Activated CD4-positive, alpha-beta memory T cell treated with anti-CD3 and anti-CD28 coated beads for 36 hours (primary cell): Measurements from ENCODE around the gene PPFIA2. TPM values are rescaled to one million over a fixed set of nuclear protein-coding genes. Genes with fewer than 3 reads are reported as not detected.

ENCODE experiments used
- CTCF ChIA-PET: fragments of 350-600 bp; sonication (Branson Sonifier 250); formaldehyde crosslinking; loops from one replicate; lab custom pipeline; 2021; ENCODE audit warnings: antibody characterized with exemption, inconsistent platforms; lab: Charles Lee
- POLR2A ChIA-PET: fragments of 350-600 bp; sonication (Branson Sonifier 250); formaldehyde crosslinking; loops from one replicate; lab custom pipeline; 2021; ENCODE audit warnings: antibody characterized with exemption; lab: Charles Lee
- DNase-seq: peaks from one replicate; pipeline ENCODE4 v3.0.0-alpha.2; 2020
- H3K27ac Mint-ChIP-seq: one replicate; pipeline ENCODE4 v1.8.0; 2021; ENCODE audit warnings: mixed read lengths
- H3K27me3 Mint-ChIP-seq: one replicate; pipeline ENCODE4 v1.8.0; 2021; ENCODE audit warnings: mixed read lengths
- H3K36me3 Mint-ChIP-seq: one replicate; pipeline ENCODE4 v1.8.0; 2021; ENCODE audit warnings: mixed read lengths
- H3K4me1 Mint-ChIP-seq: one replicate; pipeline ENCODE4 v1.8.0; 2021; ENCODE audit warnings: low read depth, mixed read lengths
- H3K4me3 Mint-ChIP-seq: one replicate; pipeline ENCODE4 v1.8.0; 2021; ENCODE audit warnings: mild to moderate bottlenecking, mixed read lengths
- H3K9me3 Mint-ChIP-seq: one replicate; pipeline ENCODE4 v1.8.0; 2021; ENCODE audit warnings: mixed read lengths
- intact Hi-C: fragments of 100-400 bp; cut with micrococcal nuclease; formaldehyde crosslinking; loops from one replicate; pipeline ENCODE4 v1.15.1; 2023
- total RNA-seq, 2 experiments: library from RNA; stranded (reverse); gene quantifications; one replicate each; pipeline ENCODE4 v1.2.3, GENCODE V29; 2021

The PPFIA2 gene
- total RNA-seq, 2 experiments from 2014 or later: not detected

- H3K9me3 Mint-ChIP-seq: no peaks in the 10 kb centered on the region
- ChIA-PET CTCF (no interaction called here), POLR2A (no interaction called here)
- intact Hi-C loops: no loop called here
- no peak overlapping the region for H3K4me3 Mint-ChIP-seq
- H3K4me1 Mint-ChIP-seq: no peaks in the 10 kb centered on the region
- no peaks in the 10 kb centered on the region for H3K36me3 Mint-ChIP-seq
- no peaks in the 10 kb centered on the region for H3K27me3 Mint-ChIP-seq
- no peak for DNase-seq
- no peak overlapping the region for H3K27ac Mint-ChIP-seq
These were observed 399.4 kb downstream of the PPFIA2 start for GRCh38 chr12:81359736-81360135.

- Mint-ChIP-seq H3K4me3 (no peak overlapping the region), H3K27me3 (no peaks in the 10 kb centered on the region), H3K4me1 (no peaks in the 10 kb centered on the region), H3K27ac (no peak overlapping the region), H3K9me3 (peaks cover 2% of the 10 kb centered on the region), H3K36me3 (no peaks in the 10 kb centered on the region)
- DNase-seq: no peak
- ChIA-PET CTCF (no interaction called here), POLR2A (no interaction called here)
- intact Hi-C loops: no loop called here
These were observed 404.7 kb downstream of the PPFIA2 start for GRCh38 chr12:81354327-81354932.

GRCh38 chr12:81350309-81350708 is 408.8 kb downstream of the PPFIA2 start:
- H3K36me3 Mint-ChIP-seq: no peaks in the 10 kb centered on the region
- ChIA-PET POLR2A (no interaction called here), CTCF (no interaction called here)
- H3K9me3 Mint-ChIP-seq: peaks cover 2% of the 10 kb centered on the region
- no peak overlapping the region for H3K27ac Mint-ChIP-seq
- no peaks in the 10 kb centered on the region for H3K4me1 Mint-ChIP-seq
- DNase-seq: no peak
- H3K4me3 Mint-ChIP-seq: no peak overlapping the region
- intact Hi-C loops: no loop called here
- no peaks in the 10 kb centered on the region for H3K27me3 Mint-ChIP-seq

- POLR2A ChIA-PET: no interaction called here
- H3K9me3 Mint-ChIP-seq: no peaks in the 10 kb centered on the region
- DNase-seq: no peak
- intact Hi-C loops: no loop called here
- H3K27ac Mint-ChIP-seq: no peak overlapping the region
- CTCF ChIA-PET: no interaction called here
- no peak overlapping the region for H3K4me3 Mint-ChIP-seq
- H3K36me3 Mint-ChIP-seq: no peaks in the 10 kb centered on the region
- H3K27me3 Mint-ChIP-seq: no peaks in the 10 kb centered on the region
- no peaks in the 10 kb centered on the region for H3K4me1 Mint-ChIP-seq
These were observed 411.7 kb downstream of the PPFIA2 start for GRCh38 chr12:81347404-81347803.

- ChIA-PET CTCF (no interaction called here), POLR2A (no interaction called here)
- no peak for DNase-seq
- no peak overlapping the region for H3K27ac Mint-ChIP-seq
- no peaks in the 10 kb centered on the region for H3K9me3 Mint-ChIP-seq
- no peaks in the 10 kb centered on the region for H3K4me1 Mint-ChIP-seq
- intact Hi-C loops: no loop called here
- H3K36me3 Mint-ChIP-seq: no peaks in the 10 kb centered on the region
- no peak overlapping the region for H3K4me3 Mint-ChIP-seq
- H3K27me3 Mint-ChIP-seq: no peaks in the 10 kb centered on the region
These were observed 418.2 kb downstream of the PPFIA2 start for GRCh38 chr12:81340910-81341309.

GRCh38 chr12:81339071-81339470 is 420.1 kb downstream of the PPFIA2 start:
- no peaks in the 10 kb centered on the region for H3K9me3 Mint-ChIP-seq
- no peaks in the 10 kb centered on the region for H3K4me1 Mint-ChIP-seq
- ChIA-PET CTCF (no interaction called here), POLR2A (no interaction called here)
- no peak for DNase-seq
- H3K27me3 Mint-ChIP-seq: no peaks in the 10 kb centered on the region
- H3K36me3 Mint-ChIP-seq: no peaks in the 10 kb centered on the region
- H3K4me3 Mint-ChIP-seq: no peak overlapping the region
- H3K27ac Mint-ChIP-seq: no peak overlapping the region
- intact Hi-C loops: no loop called here

GRCh38 chr12:81337886-81338285 is 421.3 kb downstream of the PPFIA2 start:
- no peak overlapping the region for H3K4me3 Mint-ChIP-seq
- H3K27me3 Mint-ChIP-seq: no peaks in the 10 kb centered on the region
- no peaks in the 10 kb centered on the region for H3K4me1 Mint-ChIP-seq
- intact Hi-C loops: no loop called here
- H3K36me3 Mint-ChIP-seq: no peaks in the 10 kb centered on the region
- ChIA-PET POLR2A (no interaction called here), CTCF (no interaction called here)
- DNase-seq: no peak
- H3K9me3 Mint-ChIP-seq: no peaks in the 10 kb centered on the region
- H3K27ac Mint-ChIP-seq: no peak overlapping the region

- H3K9me3 Mint-ChIP-seq: peaks cover 2% of the 10 kb centered on the region
- no peaks in the 10 kb centered on the region for H3K27me3 Mint-ChIP-seq
- ChIA-PET CTCF (no interaction called here), POLR2A (no interaction called here)
- no peak for DNase-seq
- no peaks in the 10 kb centered on the region for H3K36me3 Mint-ChIP-seq
- H3K4me1 Mint-ChIP-seq: no peaks in the 10 kb centered on the region
- no peak overlapping the region for H3K4me3 Mint-ChIP-seq
- intact Hi-C loops: no loop called here
- no peak overlapping the region for H3K27ac Mint-ChIP-seq
These were observed 425.3 kb downstream of the PPFIA2 start for GRCh38 chr12:81333812-81334211.

GRCh38 chr12:81332054-81332453 is 427.1 kb downstream of the PPFIA2 start:
- Mint-ChIP-seq H3K9me3 (peaks cover 2% of the 10 kb centered on the region), H3K27ac (no peak overlapping the region), H3K4me1 (no peaks in the 10 kb centered on the region), H3K4me3 (no peak overlapping the region), H3K27me3 (no peaks in the 10 kb centered on the region), H3K36me3 (no peaks in the 10 kb centered on the region)
- POLR2A ChIA-PET: no interaction called here
- DNase-seq: no peak
- CTCF ChIA-PET: no interaction called here
- intact Hi-C loops: no loop called here

GRCh38 chr12:81330480-81330879 is 428.7 kb downstream of the PPFIA2 start:
- Mint-ChIP-seq H3K36me3 (no peaks in the 10 kb centered on the region), H3K27ac (no peak overlapping the region), H3K27me3 (no peaks in the 10 kb centered on the region)

GRCh38 chr12:81329085-81329484 is 430.1 kb downstream of the PPFIA2 start:
- H3K4me3 Mint-ChIP-seq: no peak overlapping the region
- no peaks in the 10 kb centered on the region for H3K27me3 Mint-ChIP-seq
- no peak overlapping the region for H3K27ac Mint-ChIP-seq
- intact Hi-C loops: no loop called here
- ChIA-PET POLR2A (no interaction called here), CTCF (no interaction called here)
- peaks cover 2% of the 10 kb centered on the region for H3K9me3 Mint-ChIP-seq
- DNase-seq: no peak
- no peaks in the 10 kb centered on the region for H3K4me1 Mint-ChIP-seq
- no peaks in the 10 kb centered on the region for H3K36me3 Mint-ChIP-seq

More at GRCh38 chr12:81330480-81330879, 428.7 kb downstream of the PPFIA2 start:
- POLR2A ChIA-PET: no interaction called here
- no peak for DNase-seq
- intact Hi-C loops: no loop called here
- H3K4me1 Mint-ChIP-seq: no peaks in the 10 kb centered on the region
- peaks cover 2% of the 10 kb centered on the region for H3K9me3 Mint-ChIP-seq
- CTCF ChIA-PET: no interaction called here
- H3K4me3 Mint-ChIP-seq: no peak overlapping the region

- Mint-ChIP-seq H3K4me1 (no peaks in the 10 kb centered on the region), H3K36me3 (no peaks in the 10 kb centered on the region), H3K27me3 (no peaks in the 10 kb centered on the region), H3K4me3 (no peak overlapping the region), H3K27ac (no peak overlapping the region), H3K9me3 (peaks cover 4% of the 10 kb centered on the region)
- intact Hi-C loops: no loop called here
- DNase-seq: no peak
- ChIA-PET CTCF (no interaction called here), POLR2A (no interaction called here)
These were observed 431.7 kb downstream of the PPFIA2 start for GRCh38 chr12:81327425-81327824.

- no peaks in the 10 kb centered on the region for H3K27me3 Mint-ChIP-seq
- ChIA-PET CTCF (no interaction called here), POLR2A (no interaction called here)
- H3K4me1 Mint-ChIP-seq: no peaks in the 10 kb centered on the region
- DNase-seq: no peak
- H3K36me3 Mint-ChIP-seq: no peaks in the 10 kb centered on the region
- peaks cover 4% of the 10 kb centered on the region for H3K9me3 Mint-ChIP-seq
- intact Hi-C loops: no loop called here
- no peak overlapping the region for H3K4me3 Mint-ChIP-seq
- no peak overlapping the region for H3K27ac Mint-ChIP-seq
These were observed 434.1 kb downstream of the PPFIA2 start for GRCh38 chr12:81325086-81325485.
